Activated B cell treated with CpG ODN at 0.5 μM for 24 hours (primary cell): ENCODE results near the gene COX19. TPM values are rescaled to one million over a fixed set of nuclear protein-coding genes. Genes with fewer than 3 reads are reported as not detected.
"Not testable (repeated sequence)": the region's sequence is repeated elsewhere in the genome, so short reads cannot be mapped to it uniquely, and the experiment has no call there.

Source experiments
- ATAC-seq: fragments of 200-7000 bp; cut with Tn5 transposase; one replicate; pipeline ENCODE4 v1.10.0; 2021; ENCODE audit warnings: low read depth, mild to moderate bottlenecking, moderate library complexity
- CTCF ChIA-PET: fragments of 350-600 bp; sonication (Branson Sonifier 250); formaldehyde crosslinking; loops from one replicate; lab custom pipeline; 2021; ENCODE audit warnings: antibody characterized with exemption; lab: Charles Lee
- POLR2A ChIA-PET: fragments of 350-600 bp; sonication (Branson Sonifier 250); formaldehyde crosslinking; loops from one replicate; lab custom pipeline; 2021; ENCODE audit warnings: antibody characterized with exemption; lab: Charles Lee
- DNase-seq: peaks from one replicate; pipeline ENCODE4 v3.0.0; 2022
- H3K27ac Mint-ChIP-seq: one replicate; pipeline ENCODE4 v1.8.0; 2020; ENCODE audit warnings: mixed read lengths
- H3K27me3 Mint-ChIP-seq: one replicate; pipeline ENCODE4 v1.8.0; 2021; ENCODE audit warnings: mixed read lengths
- H3K36me3 Mint-ChIP-seq: one replicate; pipeline ENCODE4 v1.8.0; 2021; ENCODE audit warnings: low read depth, mixed read lengths
- H3K4me1 Mint-ChIP-seq: one replicate; pipeline ENCODE4 v1.8.0; 2021; ENCODE audit warnings: mixed read lengths
- H3K4me3 Mint-ChIP-seq: one replicate; pipeline ENCODE4 v1.8.0; 2020; ENCODE audit warnings: mild to moderate bottlenecking, mixed read lengths
- H3K9me3 Mint-ChIP-seq: one replicate; pipeline ENCODE4 v1.8.0; 2020; ENCODE audit warnings: mixed read lengths
- intact Hi-C: fragments of 100-400 bp; cut with micrococcal nuclease; formaldehyde crosslinking; loops from one replicate; pipeline ENCODE4 v1.15.1; 2024
- total RNA-seq: library from RNA; stranded (reverse); gene quantifications from 2 replicates; pipeline ENCODE4 v1.2.3, GENCODE V29; 2022
- TF ChIP-seq, protein P1 (sequence below): fragments of 200-600 bp; IDR thresholded peaks from one replicate; pipeline ENCODE4 v1.8.0; 2022; ENCODE audit warnings: antibody characterized with exemption, mild to moderate bottlenecking

COX19 gene
- total RNA-seq, 1 donor from 2014 or later: 24.5 TPM

DNA sequence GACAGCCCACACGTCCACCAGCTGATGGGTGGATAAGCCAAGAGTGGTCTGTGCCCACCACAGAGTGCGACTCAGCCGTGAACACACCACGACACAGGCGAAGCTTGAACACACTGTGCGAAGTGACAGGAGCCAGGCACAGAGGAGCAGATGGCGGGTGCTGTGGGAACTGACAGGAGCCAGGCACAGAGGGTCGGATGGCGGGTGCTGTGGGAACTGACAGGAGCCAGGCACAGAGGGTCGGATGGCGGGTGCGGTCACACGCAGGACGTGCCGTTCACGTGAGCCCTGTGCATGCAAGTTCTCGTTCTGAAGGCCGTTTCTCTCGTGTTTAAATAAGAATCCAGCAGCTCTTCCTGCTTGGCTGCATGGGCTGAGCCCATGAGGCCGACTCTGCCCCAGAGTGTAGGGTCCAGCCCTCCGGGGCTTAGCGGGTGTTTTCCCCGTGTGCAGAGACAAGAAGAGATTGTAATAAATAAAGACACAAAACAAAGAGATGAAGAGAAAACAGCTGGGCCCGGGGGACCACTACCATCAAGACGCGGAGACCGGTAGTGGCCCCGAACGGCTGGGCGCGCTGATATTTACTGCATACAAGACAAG lies 15.0 kb downstream of the COX19 start:
- TF ChIP-seq, protein P1, sequence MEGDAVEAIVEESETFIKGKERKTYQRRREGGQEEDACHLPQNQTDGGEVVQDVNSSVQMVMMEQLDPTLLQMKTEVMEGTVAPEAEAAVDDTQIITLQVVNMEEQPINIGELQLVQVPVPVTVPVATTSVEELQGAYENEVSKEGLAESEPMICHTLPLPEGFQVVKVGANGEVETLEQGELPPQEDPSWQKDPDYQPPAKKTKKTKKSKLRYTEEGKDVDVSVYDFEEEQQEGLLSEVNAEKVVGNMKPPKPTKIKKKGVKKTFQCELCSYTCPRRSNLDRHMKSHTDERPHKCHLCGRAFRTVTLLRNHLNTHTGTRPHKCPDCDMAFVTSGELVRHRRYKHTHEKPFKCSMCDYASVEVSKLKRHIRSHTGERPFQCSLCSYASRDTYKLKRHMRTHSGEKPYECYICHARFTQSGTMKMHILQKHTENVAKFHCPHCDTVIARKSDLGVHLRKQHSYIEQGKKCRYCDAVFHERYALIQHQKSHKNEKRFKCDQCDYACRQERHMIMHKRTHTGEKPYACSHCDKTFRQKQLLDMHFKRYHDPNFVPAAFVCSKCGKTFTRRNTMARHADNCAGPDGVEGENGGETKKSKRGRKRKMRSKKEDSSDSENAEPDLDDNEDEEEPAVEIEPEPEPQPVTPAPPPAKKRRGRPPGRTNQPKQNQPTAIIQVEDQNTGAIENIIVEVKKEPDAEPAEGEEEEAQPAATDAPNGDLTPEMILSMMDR: no peak
- Mint-ChIP-seq H3K4me3 (no peak overlapping the region), H3K27me3 (peaks cover 9% of the 10 kb centered on the region), H3K36me3 (no peaks in the 10 kb centered on the region), H3K4me1 (peaks cover 15% of the 10 kb centered on the region), H3K9me3 (no peaks in the 10 kb centered on the region), H3K27ac (no peak overlapping the region)
- CTCF ChIA-PET: no interaction called here
- intact Hi-C loops: no loop called here
- DNase-seq: no peak
- POLR2A ChIA-PET: interaction anchor here (0.8 kb wide), 1 partner anchor 15 kb away, joined by 3 read pairs; the partner anchor contains the start of gene COX19
- no peak for ATAC-seq

DNA sequence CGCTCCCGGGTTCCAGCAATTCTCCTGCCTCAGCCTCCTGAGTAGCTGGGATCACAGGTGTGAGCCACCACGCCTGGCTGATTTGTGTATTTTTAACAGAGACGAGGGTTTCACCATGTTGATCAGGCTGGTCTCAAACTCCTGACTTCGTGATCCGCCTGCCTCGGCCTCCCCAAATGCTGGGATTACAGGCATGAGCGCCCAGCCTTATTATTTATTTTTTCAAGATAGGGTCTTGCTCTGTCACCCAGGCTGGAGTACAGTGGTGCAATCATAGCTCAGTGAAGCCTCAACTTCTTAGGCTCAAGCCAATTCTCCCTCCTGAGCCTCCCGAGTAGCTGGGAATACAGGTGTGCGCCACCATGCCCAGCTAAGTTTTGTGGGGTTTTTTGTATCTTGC lies 15.6 kb downstream of the COX19 start:
- POLR2A ChIA-PET: interaction anchor here (0.8 kb wide), 1 partner anchor 16 kb away, joined by 3 read pairs; the partner anchor contains the start of gene COX19
- CTCF ChIA-PET, H3K4me3 Mint-ChIP-seq, H3K36me3 Mint-ChIP-seq, intact Hi-C loops, H3K9me3 Mint-ChIP-seq, ATAC-seq, DNase-seq, H3K27ac Mint-ChIP-seq: not testable (repeated sequence)
- Mint-ChIP-seq H3K27me3 (peaks cover 12% of the 10 kb centered on the region), H3K4me1 (peaks cover 12% of the 10 kb centered on the region)

DNA sequence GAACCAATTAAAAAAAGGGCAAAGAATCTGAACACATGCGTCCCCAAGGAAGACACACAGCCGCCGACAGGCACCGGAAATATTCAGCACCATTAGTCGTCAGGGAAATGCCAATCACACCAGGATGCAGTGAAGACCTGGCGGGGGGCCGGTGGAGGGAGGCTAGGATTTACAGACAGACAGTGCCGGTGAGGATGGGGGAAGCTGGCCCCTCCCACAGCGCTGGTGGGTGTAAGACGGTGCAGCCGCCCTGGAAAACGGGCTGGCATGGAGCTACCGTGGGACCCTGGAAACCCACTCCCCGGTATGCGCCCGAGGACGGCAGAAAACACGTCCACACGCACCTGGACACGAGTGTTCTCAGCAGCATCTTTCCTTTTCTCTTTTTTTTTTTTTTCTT lies 16.1 kb downstream of the COX19 start:
- POLR2A ChIA-PET: interaction anchor here (0.7 to 0.8 kb wide), 2 partner anchors 16 to 155 kb away, joined by 3 read pairs; partner anchors contain the start of gene COX19
- Mint-ChIP-seq H3K27ac (no peak overlapping the region), H3K27me3 (peaks cover 12% of the 10 kb centered on the region), H3K4me1 (peaks cover 8% of the 10 kb centered on the region), H3K36me3 (no peaks in the 10 kb centered on the region), H3K9me3 (no peaks in the 10 kb centered on the region), H3K4me3 (no peak overlapping the region)
- DNase-seq (no peak), ATAC-seq (no peak)
- CTCF ChIA-PET: no interaction called here
- TF ChIP-seq, protein P1: no peak
- intact Hi-C loops: no loop called here

DNA sequence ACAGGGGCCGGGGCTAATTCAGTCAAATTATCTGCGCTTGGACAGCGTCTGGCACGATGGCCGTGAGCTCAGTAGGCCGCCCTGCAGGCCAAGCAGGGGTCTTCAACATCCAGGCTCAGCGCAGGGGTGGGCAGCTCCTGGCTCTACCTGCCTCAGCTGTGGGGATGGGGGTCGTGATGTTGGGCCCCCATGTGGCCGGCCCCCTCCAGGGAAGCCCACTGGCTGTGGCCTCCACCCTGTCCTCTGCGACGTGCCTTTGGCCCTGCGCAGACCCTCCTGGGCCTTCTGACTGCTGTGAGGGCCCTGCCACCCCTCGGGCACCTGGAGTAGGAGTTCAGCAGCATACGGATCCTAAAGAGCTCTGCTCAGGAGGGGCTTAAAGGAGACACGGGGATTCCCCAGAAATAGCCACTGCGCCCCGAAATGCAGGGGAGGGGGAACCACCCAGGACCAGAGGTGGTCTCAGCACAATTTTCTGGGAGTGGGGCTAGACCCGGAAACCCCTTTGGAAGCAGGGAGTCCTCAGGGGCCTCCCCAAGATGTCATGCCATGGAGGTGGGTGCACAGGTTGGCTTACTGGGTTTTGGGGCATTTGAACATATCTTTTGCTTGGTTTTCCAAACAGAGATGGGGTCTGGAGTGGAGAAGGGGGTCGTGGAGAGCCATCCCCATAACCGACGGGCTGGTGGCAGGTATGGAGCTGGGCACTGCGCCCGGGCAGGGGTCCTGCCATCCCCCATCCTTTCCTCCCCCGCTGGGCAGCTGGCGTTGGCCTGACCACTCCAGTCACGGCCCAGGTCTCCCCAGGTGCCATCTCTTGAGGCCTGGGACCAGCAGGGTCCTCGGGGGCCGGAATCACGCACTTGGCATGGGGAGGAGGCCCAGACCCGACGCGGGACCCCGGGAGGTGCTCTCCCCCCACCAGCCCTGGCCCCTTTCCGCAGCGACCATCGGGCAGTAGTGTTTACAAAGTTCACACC lies 16.8 kb downstream of the COX19 start:
- TF ChIP-seq, protein P1: no peak
- Mint-ChIP-seq H3K4me3 (no peak overlapping the region), H3K27ac (no peak overlapping the region), H3K4me1 (peaks cover 4% of the 10 kb centered on the region), H3K27me3 (peaks cover 12% of the 10 kb centered on the region), H3K36me3 (no peaks in the 10 kb centered on the region), H3K9me3 (no peaks in the 10 kb centered on the region)
- DNase-seq (no peak), ATAC-seq (no peak)
- ChIA-PET POLR2A (interaction anchor here (0.7 to 0.8 kb wide), 2 partner anchors 16 to 156 kb away, joined by 3 to 4 read pairs; partner anchors contain the start of gene COX19), CTCF (no interaction called here)
- intact Hi-C loops: no loop called here

DNA sequence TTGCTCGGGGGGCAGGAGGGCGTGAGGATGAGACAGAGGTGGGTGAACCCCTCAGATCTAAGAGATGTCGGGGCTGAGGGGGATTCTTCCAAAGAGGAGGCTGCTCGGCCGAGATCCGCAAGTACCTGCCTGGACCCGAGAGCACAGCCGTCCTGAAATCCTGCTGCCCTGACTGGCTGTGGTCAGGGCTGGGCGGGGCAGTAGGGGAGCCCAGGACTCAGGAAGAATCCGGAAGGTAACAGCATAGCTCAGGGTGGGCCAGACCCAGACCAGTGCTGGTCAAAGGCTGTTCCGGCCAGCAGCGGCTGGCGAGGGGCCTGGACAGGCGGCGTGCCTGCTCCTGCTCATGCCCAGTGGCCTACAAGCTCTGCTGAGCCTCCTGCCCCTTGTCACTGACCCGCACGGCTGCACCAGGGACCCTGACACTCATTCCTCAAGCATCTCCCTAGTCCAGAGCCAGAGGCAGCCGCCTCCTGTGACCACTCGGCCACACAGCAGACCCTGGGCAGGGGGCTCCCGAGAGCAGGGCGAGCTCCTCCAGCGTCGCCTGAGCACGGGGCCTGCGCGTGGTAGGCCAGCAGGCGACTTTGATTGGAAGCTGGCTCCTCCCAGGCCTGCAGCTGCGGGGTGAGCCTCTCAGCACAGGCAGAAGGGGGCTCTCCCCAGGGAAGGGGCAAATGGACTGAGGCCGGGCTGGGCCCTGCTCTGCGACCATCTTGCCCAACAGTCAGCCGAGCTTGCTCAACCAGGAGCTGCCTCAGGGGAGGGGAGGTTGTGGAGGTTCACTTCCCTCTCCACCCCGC lies 17.7 kb downstream of the COX19 start:
- ATAC-seq (no peak), DNase-seq (no peak)
- H3K27ac Mint-ChIP-seq: no peak overlapping the region
- peaks cover 3% of the 10 kb centered on the region for H3K4me1 Mint-ChIP-seq
- ChIA-PET POLR2A (interaction anchor here (0.8 kb wide), 1 partner anchor 17 kb away, joined by 4 read pairs; the partner anchor contains the start of gene COX19), CTCF (interaction anchor here (0.8 kb wide), 1 partner anchor 35 kb away, joined by 3 read pairs; no protein-coding TSS in a partner anchor)
- no peaks in the 10 kb centered on the region for H3K9me3 Mint-ChIP-seq
- intact Hi-C loops: loop anchor here (2.0 kb wide), 1 partner anchor 17 kb away; the partner anchor contains the start of gene COX19
- H3K36me3 Mint-ChIP-seq: no peaks in the 10 kb centered on the region
- H3K27me3 Mint-ChIP-seq: peaks cover 12% of the 10 kb centered on the region
- TF ChIP-seq, protein P1: no peak
- H3K4me3 Mint-ChIP-seq: no peak overlapping the region
